Stimulated activated CD4-positive, alpha-beta T cell treated with anti-CD3 and anti-CD28 coated beads, TNF-alpha, amount 100 ng/mL, for 24 hours (primary cell): Measurements from ENCODE around the gene KRT26.
"Not testable (repeated sequence)": the region's sequence is repeated elsewhere in the genome, so short reads cannot be mapped to it uniquely, and the experiment has no call there.

Experiments
- DNase-seq, 3 experiments: peaks; one replicate each; pipeline ENCODE4 v3.0.0-alpha.2; 2020; ENCODE audit warnings: low read depth in 3 of 3

The KRT26 gene

GRCh38 chr17:40795019-40795667, 23.1 kb upstream of the KRT26 start:
- DNase-seq: no peak

GRCh38 chr17:40794466-40794865, 22.5 kb upstream of the KRT26 start:
- no peak for DNase-seq

- DNase-seq: no peak
These were observed 21.8 kb upstream of the KRT26 start for GRCh38 chr17:40793832-40794231.

GRCh38 chr17:40791787-40792436, 19.9 kb upstream of the KRT26 start:
- no peak for DNase-seq

GRCh38 chr17:40791111-40791510, 19.1 kb upstream of the KRT26 start:
- no peak for DNase-seq

- DNase-seq: no peak
These were observed 10.4 kb upstream of the KRT26 start, which contains the start of gene KRT27 for GRCh38 chr17:40782450-40782849. KRT27 (minus strand) TSS chr17:40782550; CDS start chr17:40782493, 57 bp downstream.

GRCh38 chr17:40779181-40779909, 7.3 kb upstream of the KRT26 start:
- DNase-seq: peak in 1 of 3 experiments; percentile 14

- DNase-seq: no peak
These were observed 6.5 kb upstream of the KRT26 start for GRCh38 chr17:40778461-40778860.

GRCh38 chr17:40777971-40778370, 6.0 kb upstream of the KRT26 start:
- no peak for DNase-seq

- DNase-seq: no peak
These were observed 5.5 kb upstream of the KRT26 start for GRCh38 chr17:40777459-40777858.

GRCh38 chr17:40775945-40776344, 3.9 kb upstream of the KRT26 start:
- no peak for DNase-seq

GRCh38 chr17:40765657-40766056, 6.3 kb downstream of the KRT26 start:
- no peak for DNase-seq

- no peak for DNase-seq
These were observed 8.2 kb downstream of the KRT26 start for GRCh38 chr17:40763752-40764151.

- no peak for DNase-seq
These were observed 11.6 kb downstream of the KRT26 start for GRCh38 chr17:40760105-40761016.

GRCh38 chr17:40755231-40755630, 16.8 kb downstream of the KRT26 start, which contains the start of gene KRT25:
KRT25 (minus strand) TSS chr17:40755331; CDS start chr17:40755271, 60 bp downstream.
- no peak for DNase-seq

- DNase-seq: no peak
These were observed 18.2 kb downstream of the KRT26 start for GRCh38 chr17:40753804-40754203.

- no peak for DNase-seq
These were observed 20.9 kb downstream of the KRT26 start for GRCh38 chr17:40751065-40751464.

- no peak for DNase-seq
These were observed 21.6 kb downstream of the KRT26 start for GRCh38 chr17:40750391-40750790.

- not testable (repeated sequence) for DNase-seq
These were observed 23.3 kb downstream of the KRT26 start for GRCh38 chr17:40748666-40749065.

- DNase-seq: no peak
These were observed 33.4 kb downstream of the KRT26 start for GRCh38 chr17:40738553-40738952.

GRCh38 chr17:40735016-40735415, 37.0 kb downstream of the KRT26 start:
- no peak for DNase-seq

GRCh38 chr17:40734018-40734417, 38.0 kb downstream of the KRT26 start:
- no peak for DNase-seq
